Tibial artery (tissue), 4 donors: ENCODE data around the gene KIF1A.

Experiments used
- DNase-seq, 2 donors: peaks; one replicate each; pipeline ENCODE4 v3.0.0-alpha.2; 2019
- H3K27ac ChIP-seq, 2 donors: fragments of 200-600 bp; sonication (generic) in 1 of 2; 1 replicate in 1 of 2; 2 replicates in 1 of 2; pipeline ENCODE4 v1.5.1; 2018 to 2019; ENCODE audit warnings: mild to moderate bottlenecking in 1 of 2
- H3K27me3 ChIP-seq, 2 donors: fragments of 200-600 bp; sonication (generic) in 1 of 2; one replicate each; pipeline versions ENCODE4 v1.5.1 to v1.6.0; 2016 to 2019
- H3K36me3 ChIP-seq, 3 donors: fragments of 200-600 bp; sonication (generic) in 2 of 3; one replicate each; pipeline ENCODE4 v1.5.1; 2016 to 2019; ENCODE audit warnings: mild to moderate bottlenecking in 2 of 3
- H3K4me1 ChIP-seq, 4 donors: fragments of 200-600 bp; sonication (generic) in 2 of 4; 1 replicate in 3 of 4; 2 replicates in 1 of 4; pipeline ENCODE4 v1.5.1; 2016 to 2019
- H3K4me3 ChIP-seq, 2 donors: fragments of 200-600 bp; sonication (generic) in 1 of 2; 1 replicate in 1 of 2; 2 replicates in 1 of 2; pipeline ENCODE4 v1.5.1; 2018 to 2019; ENCODE audit warnings: mild to moderate bottlenecking in 2 of 2
- H3K9me3 ChIP-seq, 3 donors: fragments of 200-600 bp; sonication (generic) in 1 of 3; one replicate each; pipeline ENCODE4 v1.5.1; 2016 to 2019
- CTCF ChIP-seq, 2 experiments: fragments of 200-600 bp in 1 of 2; fragments of 450-650 bp in 1 of 2; IDR thresholded peaks; one replicate each; pipeline ENCODE4 v1.5.1; 2017 to 2019; ENCODE audit warnings: antibody characterized with exemption in 2 of 2, mild to moderate bottlenecking in 1 of 2, moderate library complexity in 1 of 2
- intact Hi-C: fragments of 100-400 bp; cut with DNase I; formaldehyde crosslinking; loops from one replicate; pipeline ENCODE4 v1.15.0; 2023; ENCODE audit warnings: low total_unique reads

KIF1A gene

DNA sequence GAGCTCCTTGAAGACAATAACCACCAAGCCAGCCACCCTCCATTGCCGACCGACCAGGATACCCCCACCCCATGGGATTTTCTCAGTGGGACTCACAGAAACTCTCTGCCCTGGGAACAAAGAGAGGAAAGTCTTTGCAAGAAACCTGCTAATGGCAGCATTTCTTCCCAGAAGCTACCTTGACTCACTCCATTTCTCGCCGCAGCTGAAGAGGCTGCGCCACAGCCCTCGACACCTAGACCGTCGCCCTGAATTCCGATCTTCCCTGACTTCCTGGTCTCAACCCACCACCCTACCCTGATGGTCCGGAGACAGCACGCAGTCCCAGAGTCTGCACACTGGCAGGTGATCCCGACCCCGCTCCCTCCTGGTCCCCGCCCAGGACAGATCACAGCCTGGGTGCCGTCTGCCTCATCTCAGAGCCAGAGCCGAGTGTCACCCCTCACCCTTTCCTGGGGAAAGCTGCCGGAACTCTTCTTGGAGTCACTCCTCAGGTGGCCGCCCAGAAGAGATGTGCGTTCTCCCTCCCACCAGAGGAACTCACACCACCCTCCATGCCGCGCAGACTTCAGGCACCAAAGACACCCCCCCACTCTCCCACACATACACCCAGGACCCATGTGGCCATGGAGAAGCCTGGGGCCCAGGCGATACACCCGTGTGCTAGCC is 103.8 kb downstream of the KIF1A start:
- Histone ChIP-seq H3K27ac (no peak overlapping the region), H3K36me3 (no peaks in the 10 kb centered on the region), H3K4me1 (no peaks in the 10 kb centered on the region), H3K4me3 (no peak overlapping the region), H3K9me3 (no peaks in the 10 kb centered on the region), H3K27me3 (peaks cover 0 to 73% of the 10 kb centered on the region in 2 donors)
- no peak for DNase-seq
- intact Hi-C loops = no loop called here
- TF ChIP-seq CTCF (IDR thresholded peaks at IDR 0.05) = no peak

DNA sequence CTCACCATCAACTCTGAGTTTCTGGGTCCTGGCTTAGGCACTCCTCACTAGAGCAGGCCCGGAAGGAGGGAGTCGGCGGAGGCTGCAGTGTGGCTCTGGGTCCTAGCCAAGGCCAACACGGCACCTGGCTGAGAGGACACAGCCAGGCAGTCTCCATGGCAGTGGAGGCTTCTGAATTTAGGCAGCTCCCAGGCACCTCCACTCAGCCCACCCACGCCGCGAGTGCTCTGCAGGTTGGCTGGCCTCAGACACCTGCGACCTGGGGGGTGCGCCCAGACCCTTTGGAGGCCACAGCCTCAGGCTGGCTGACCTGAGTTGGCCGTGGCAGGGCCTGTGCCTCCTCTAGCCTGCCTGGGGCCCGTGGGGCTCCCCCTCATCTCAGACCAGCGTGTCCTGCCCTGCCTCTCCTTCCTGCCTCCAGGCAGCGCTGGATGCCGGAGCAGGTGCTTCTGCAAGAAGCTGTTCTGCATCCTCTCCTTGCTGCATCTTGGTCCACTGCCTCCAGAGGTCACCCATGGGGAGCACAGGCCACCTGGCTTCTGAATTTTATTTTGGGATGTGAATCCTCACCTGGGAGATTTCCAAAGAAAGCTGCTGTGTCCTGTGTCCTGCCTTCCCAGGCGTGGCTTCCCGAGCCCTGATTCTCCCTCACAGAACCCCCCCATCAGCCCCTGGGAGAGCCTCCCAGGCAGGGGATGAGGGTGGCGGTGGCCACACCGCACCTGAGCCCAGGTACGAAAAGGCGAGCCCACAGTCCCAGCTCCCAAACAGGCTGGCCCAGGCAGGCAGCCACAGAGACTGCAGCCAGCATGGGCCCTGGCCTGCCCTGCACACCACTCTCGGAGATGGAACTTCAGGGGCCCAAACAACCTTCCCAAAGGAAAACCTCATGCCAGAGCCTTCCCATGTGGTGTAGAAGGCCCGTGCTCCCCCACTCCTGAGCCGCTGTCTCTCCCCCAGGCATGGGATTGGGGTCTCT is 105.0 kb downstream of the KIF1A start:
- Histone ChIP-seq H3K36me3 (no peaks in the 10 kb centered on the region), H3K4me3 (no peak overlapping the region), H3K4me1 (no peaks in the 10 kb centered on the region), H3K27ac (no peak overlapping the region), H3K9me3 (no peaks in the 10 kb centered on the region), H3K27me3 (peaks cover 0 to 73% of the 10 kb centered on the region in 2 donors)
- TF ChIP-seq CTCF (IDR thresholded peaks at IDR 0.05) = no peak
- intact Hi-C loops = no loop called here
- no peak for DNase-seq

DNA sequence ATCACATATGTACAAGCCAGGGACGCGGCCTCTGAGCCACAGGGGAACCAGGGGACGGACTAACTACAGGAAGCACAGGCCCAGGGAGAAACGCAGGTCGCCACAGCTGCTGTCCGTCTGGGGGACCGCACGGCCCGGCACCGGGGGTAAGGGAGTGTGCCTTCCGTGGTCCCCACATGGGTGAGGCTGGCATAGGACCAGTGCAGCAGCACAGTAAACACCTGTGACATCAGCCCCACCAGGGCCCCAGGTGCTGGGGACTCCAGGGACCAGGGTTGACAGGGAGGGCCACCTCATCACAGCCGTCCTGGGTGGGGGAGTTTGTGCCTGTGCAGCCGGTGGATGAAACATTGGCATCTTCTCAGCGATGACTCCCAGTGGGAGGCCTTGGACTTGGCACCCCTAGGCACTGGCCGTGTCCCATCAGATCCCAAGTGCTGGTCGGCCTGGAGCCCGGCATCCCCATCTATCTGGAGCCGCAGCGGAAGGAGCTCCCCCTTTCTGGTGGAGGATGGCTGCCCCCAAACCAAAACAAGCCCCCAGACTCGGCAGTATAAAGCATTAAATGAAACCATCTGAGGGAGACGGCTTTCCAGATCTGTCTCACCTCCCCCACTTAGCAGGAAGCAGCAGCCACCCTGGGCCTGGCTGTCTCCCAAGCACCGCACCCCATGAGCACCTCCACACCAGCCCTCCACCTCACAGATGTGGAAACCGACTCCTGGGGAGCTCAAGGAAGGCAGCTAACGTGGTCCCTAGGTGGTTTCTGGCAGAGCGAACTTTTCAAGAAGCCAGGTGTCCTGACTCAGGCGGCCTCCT is 105.9 kb downstream of the KIF1A start:
- DNase-seq = no peak
- Histone ChIP-seq H3K27me3 (peaks cover 0 to 72% of the 10 kb centered on the region in 2 donors), H3K4me1 (no peaks in the 10 kb centered on the region), H3K27ac (no peak overlapping the region), H3K9me3 (no peaks in the 10 kb centered on the region), H3K36me3 (no peaks in the 10 kb centered on the region), H3K4me3 (no peak overlapping the region)
- intact Hi-C loops = no loop called here
- no peak for TF ChIP-seq CTCF (IDR thresholded peaks at IDR 0.05)

DNA sequence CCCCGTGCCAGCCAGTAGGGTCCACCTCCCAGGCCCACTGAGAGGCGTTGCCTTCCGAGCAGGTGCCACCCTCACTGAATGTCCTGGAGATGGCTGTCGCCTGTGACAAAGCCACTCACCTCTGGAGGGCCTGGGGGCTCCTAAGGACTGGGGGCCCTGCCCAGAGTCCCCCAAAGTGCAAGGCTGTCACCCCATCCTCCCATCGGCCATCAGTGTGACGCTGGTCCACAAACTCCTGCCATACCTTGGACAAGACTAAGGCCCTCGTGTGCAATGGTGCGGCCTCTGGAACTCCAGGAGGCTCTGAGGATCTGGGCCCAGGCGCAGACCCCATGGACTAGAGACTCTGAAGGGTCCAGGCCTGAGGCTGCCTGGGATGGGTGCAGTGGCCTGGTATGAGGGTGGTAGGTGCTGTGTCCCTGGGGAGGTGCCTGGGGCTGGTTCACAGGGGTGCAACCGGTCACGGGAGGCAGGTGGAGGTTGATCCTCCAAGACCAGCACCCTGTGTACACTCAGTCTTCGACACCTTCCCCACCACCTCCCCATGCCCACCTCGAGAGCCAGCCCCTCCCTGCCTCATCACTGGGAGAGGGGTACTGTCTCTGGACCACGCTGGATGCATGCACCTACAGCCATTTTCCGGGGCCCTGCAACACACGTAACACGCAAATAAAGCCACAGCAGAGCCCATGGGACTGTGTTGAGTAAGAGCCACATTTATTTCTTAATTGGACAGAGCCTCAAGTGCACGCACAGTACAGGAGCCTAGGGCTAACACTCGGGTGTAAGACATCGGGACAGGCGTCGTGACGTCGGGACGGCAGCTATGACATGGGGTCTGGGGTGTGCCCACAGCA is 106.7 kb downstream of the KIF1A start:
- Histone ChIP-seq H3K9me3 (no peaks in the 10 kb centered on the region), H3K27ac (no peak overlapping the region), H3K4me1 (no peaks in the 10 kb centered on the region), H3K4me3 (no peak overlapping the region), H3K27me3 (peaks cover 0 to 65% of the 10 kb centered on the region in 2 donors), H3K36me3 (no peaks in the 10 kb centered on the region)
- intact Hi-C loops = no loop called here
- no peak for DNase-seq
- no peak for TF ChIP-seq CTCF (IDR thresholded peaks at IDR 0.05)

DNA sequence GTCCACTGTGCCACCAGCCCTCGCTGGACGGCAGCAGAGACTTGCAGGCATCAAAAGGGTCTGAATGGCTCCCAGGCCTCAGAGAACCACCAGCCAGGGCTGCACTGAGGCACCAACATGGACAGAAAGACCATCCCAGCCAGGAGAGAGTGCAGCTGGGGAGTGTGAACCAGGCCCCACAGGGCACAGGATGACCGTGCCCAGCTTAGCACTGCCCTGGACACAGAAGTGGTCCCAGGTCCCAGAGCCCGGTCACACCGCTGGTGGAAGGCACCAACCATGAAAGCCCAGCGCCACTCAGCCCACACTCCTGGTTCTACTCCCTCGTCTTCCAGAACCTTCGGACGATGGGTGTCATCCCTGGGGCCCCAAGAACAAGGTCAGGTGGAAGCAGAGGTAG is 107.9 kb downstream of the KIF1A start:
- Histone ChIP-seq H3K4me1 (no peaks in the 10 kb centered on the region), H3K27ac (no peak overlapping the region), H3K36me3 (no peaks in the 10 kb centered on the region), H3K27me3 (peaks cover 0 to 61% of the 10 kb centered on the region in 2 donors), H3K4me3 (no peak overlapping the region), H3K9me3 (no peaks in the 10 kb centered on the region)
- DNase-seq = no peak
- no peak for TF ChIP-seq CTCF (IDR thresholded peaks at IDR 0.05)
- intact Hi-C loops = no loop called here
